HG03571 (cell line): ENCODE results near the gene DNAH14.
"Not testable (repeated sequence)": the region's sequence is repeated elsewhere in the genome, so short reads cannot be mapped to it uniquely, and the experiment has no call there.

Source experiments
- ATAC-seq: cut with Tn5 transposase; IDR thresholded peaks from one replicate; pipeline ENCODE4 v1.9.1; 2021; ENCODE audit not compliant: unreplicated experiment

The DNAH14 gene

GRCh38 chr1:225380691-225381090 lies 451.2 kb downstream of the DNAH14 start:
- no peak for ATAC-seq

GRCh38 chr1:225386860-225387259 lies 457.4 kb downstream of the DNAH14 start:
- ATAC-seq, result not testable (repeated sequence)

- ATAC-seq, result no peak
Measured at GRCh38 chr1:225388372-225388771, 458.9 kb downstream of the DNAH14 start.

- ATAC-seq, result no peak
Measured at GRCh38 chr1:225389843-225390242, 460.4 kb downstream of the DNAH14 start.

GRCh38 chr1:225396357-225396756 lies 466.9 kb downstream of the DNAH14 start:
- no peak for ATAC-seq

- no peak for ATAC-seq
Measured at GRCh38 chr1:225400968-225401367, 471.5 kb downstream of the DNAH14 start.

- no peak for ATAC-seq
Measured at GRCh38 chr1:225406976-225407725, 477.7 kb downstream of the DNAH14 start.

GRCh38 chr1:225407755-225408154 lies 478.3 kb downstream of the DNAH14 start:
- no peak for ATAC-seq

- no peak for ATAC-seq
Measured at GRCh38 chr1:225408249-225408648, 478.8 kb downstream of the DNAH14 start.

GRCh38 chr1:225409051-225409450 lies 479.6 kb downstream of the DNAH14 start:
- no peak for ATAC-seq

GRCh38 chr1:225410036-225410435 lies 480.6 kb downstream of the DNAH14 start:
- no peak for ATAC-seq

- no peak for ATAC-seq
Measured at GRCh38 chr1:225412321-225412720, 482.8 kb downstream of the DNAH14 start.

- no peak for ATAC-seq
Measured at GRCh38 chr1:225412803-225413351, 483.4 kb downstream of the DNAH14 start.

GRCh38 chr1:225413708-225414375 lies 484.4 kb downstream of the DNAH14 start:
- ATAC-seq, result no peak

GRCh38 chr1:225415307-225415706 lies 485.8 kb downstream of the DNAH14 start:
- no peak for ATAC-seq

- no peak for ATAC-seq
Measured at GRCh38 chr1:225415967-225416745, 486.7 kb downstream of the DNAH14 start.

GRCh38 chr1:225418059-225418458 lies 488.6 kb downstream of the DNAH14 start:
- no peak for ATAC-seq

GRCh38 chr1:225418598-225418997 lies 489.1 kb downstream of the DNAH14 start:
- no peak for ATAC-seq

- no peak for ATAC-seq
Measured at GRCh38 chr1:225422031-225422605, 492.6 kb downstream of the DNAH14 start.

- no peak for ATAC-seq
Measured at GRCh38 chr1:225422795-225423517, 493.5 kb downstream of the DNAH14 start.

GRCh38 chr1:225423518-225423855 lies 494.0 kb downstream of the DNAH14 start:
- ATAC-seq, result no peak
